GM18870 (cell line): ENCODE measurements around the gene KCNIP4.

Experiments
- ATAC-seq: cut with Tn5 transposase; IDR thresholded peaks from one replicate; pipeline ENCODE4 v1.9.1; 2021; ENCODE audit warnings: moderate library complexity; ENCODE audit not compliant: unreplicated experiment

Gene KCNIP4

DNA sequence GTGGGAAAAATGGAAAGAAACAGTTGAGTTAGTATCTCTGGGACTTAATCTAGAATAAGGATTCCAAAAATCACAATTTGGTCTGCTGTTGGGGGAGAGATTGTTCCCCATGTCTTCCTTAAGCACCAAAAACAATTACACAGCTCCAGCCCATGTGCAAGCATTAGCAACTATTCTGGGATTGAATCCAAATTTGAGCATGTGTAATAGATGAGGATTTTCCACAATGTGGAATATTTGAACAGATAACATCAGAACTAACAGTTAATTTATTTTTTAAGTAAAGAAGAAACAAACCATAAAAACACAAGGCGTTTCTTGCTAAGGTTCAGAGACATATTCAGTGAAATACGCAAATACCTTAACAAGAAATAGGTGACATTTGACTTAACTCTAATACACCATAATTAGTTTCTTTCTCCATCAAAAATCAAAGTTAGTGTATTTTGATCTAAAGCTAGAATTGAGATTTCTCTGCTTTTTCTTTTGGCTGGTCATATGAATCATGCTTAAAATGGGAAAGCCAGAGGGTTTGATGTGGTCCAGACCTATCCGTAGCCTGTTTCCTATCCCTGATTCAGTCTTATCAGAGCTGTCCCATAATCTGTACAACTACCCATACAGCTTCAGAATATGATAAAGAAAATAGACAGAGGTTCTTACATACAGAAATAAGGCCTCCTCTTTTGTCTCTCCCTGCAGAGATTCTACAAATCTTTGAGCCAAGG is 834.9 kb downstream of the KCNIP4 start:
- no peak for ATAC-seq

DNA sequence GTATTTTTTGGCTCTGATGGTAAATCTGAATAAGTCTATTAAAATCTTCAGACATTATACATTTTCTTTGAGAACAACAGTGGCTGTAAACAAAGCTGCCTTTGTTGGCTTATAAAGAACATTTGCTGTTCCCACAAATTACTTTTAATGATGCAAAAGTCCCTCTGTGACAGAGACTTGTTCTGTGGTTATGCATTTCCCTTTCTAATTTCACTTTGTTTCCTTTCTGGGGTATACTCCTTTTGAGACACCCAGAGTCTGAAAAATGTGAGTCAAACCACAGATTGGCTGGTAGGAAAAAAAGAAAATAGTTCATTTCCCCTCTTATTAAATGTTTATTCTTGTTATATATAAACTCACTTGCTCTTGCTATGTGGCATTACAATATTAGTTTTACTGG is 845.9 kb downstream of the KCNIP4 start:
- no peak for ATAC-seq

DNA sequence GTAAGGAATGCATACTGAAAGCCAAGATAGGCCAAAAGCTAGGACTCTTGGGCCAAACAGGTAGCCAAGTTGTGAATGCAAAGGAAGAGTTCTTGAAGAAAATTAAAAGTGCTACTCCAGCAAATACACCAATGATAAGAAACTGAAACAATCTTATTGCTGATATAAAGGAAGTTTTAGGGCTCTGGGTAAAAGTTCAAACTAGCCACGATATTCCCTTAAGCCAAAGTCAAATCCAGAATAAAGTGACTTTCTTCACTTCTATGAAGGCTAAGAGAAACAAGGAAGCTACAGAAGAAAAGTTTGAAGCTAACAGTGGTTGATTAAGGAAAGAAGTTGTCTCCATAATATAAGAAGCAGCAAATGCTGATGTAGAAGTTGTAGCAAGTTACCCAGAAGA is 850.7 kb downstream of the KCNIP4 start:
- no peak for ATAC-seq

DNA sequence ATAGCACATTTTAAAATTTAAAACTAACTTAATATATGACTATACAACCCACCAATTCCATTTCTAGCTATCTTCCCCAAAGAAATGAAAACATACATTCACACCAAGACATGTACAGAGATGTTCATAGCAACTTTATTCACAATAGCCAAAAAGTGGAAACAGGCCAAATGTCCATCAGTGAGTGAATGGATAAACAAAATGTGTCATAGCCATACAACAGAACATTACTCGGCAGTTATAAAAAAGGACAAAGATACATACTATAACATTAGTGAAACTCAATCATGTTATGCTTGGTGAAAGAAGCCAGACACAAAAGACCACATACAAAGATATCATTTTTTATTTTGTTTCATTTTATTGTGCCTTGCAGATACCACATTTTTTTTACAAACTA is 851.5 kb downstream of the KCNIP4 start:
- no peak for ATAC-seq

DNA sequence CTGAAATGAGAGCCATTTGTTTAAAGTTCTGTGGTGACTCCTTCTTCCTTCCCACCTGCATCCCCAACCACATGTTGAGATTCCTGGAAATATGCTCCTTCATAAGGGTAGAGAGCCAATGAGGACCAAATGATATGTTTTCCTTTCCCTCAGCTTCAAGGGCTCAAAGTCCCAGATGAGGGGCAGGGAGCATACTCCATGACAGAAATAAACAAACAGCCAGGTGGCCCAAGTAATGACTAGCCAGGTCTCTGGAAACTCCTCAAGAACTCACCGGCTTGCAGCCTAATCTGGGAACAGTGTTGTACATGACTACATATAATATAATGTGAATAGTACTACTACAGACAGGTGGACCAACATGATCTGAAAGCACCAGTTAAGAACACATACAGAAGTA is 856.0 kb downstream of the KCNIP4 start:
- no peak for ATAC-seq

DNA sequence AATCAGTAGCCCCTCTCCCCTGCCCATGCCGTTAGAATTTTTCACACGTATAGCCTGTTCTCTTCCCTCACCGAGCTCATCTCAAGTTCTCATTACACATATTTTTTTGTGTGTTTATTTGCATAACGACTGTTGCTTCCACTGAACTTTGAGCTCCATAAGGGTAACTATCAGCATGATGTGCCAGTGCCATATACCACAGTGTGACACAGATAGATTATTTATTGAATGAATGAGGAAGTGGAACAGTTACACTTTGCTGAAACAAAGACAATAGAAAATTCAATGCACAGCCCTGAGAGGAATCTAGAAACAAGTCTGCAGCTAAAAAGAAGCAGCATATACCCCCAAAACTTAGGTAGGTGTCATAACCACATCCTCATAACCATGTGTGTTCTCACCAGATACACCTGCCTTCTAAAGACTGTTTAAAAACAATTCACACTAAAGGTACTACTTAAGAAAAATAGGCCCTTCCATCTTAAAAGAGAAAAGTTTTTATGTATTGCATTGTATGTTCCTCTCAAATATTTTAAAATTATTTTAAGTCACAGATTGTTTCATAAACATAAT is 858.4 kb downstream of the KCNIP4 start:
- ATAC-seq = no peak

DNA sequence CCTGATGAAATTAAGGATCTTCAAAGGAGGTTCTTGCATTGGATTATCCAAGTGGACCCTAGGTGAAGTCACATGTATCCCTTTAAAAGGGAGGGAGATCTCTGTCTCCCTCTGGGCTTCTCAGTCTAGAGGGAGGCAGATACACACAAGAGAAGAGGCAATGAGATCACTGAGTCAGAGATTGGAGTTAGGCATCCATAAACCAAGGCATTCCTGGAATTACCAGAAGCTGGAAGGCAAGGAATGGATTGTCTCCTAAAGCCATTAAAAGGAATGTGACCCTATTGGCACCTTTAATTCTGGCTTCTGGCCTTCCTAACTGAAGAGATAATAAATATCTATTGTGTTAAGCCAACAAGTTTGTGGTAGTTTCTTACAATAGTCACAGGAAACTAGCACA is 865.2 kb downstream of the KCNIP4 start:
- no peak for ATAC-seq

DNA sequence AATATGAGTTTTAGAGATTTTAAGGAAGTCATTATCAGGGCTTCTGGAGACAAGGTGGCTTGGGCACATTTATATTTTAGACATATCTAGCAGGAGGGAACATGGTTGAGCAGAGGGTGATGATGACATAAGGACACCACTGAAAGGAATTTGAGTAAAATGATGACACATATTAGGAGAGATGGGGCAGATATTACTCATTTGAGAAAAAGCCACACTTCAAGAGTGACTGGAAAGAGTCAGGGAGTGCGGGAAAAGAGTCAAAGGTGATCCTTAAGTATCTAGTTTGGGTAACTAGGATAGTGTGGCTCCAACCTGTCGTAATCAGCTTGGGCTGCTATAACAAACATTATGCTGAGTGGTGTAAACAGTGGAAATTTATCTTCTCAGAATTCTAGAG is 870.6 kb downstream of the KCNIP4 start:
- ATAC-seq = no peak

DNA sequence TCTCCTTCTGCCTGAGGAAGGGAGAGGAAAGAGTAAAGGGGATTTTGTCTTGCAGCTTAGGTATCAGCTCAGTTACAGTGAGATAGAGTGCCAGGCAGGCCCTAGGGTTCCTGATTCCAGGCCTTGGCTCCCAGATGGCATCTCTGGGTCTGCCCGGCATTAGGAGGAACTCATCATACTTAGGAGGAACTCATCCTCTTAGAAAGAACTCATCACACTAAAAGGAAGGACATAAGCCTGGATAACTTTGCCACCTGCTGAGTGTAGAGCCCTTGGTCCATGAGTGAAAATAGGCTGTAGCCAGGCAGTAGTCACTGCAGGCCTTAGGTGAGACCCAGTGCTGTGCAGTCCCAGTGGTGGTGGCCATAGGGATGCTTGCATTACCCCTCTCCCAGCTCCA is 881.2 kb downstream of the KCNIP4 start:
- ATAC-seq = no peak

DNA sequence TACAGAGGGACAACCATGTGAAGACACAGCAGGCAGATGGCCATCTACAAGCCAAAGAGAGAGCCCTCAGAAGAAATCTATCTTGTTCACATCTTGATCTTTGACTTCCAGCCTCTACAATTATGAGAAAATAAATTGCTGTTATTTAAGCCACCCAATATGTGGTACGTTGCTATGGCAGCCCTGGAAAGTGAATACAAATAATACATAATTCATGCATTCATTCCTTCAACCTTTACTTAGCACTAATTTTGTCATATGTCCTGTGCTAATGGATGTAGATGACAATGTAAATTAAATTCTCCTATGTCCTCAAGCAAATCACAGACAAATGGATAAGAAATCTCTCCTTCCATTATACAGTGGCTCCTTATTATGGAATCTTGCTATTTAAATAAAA is 886.7 kb downstream of the KCNIP4 start:
- ATAC-seq = no peak

DNA sequence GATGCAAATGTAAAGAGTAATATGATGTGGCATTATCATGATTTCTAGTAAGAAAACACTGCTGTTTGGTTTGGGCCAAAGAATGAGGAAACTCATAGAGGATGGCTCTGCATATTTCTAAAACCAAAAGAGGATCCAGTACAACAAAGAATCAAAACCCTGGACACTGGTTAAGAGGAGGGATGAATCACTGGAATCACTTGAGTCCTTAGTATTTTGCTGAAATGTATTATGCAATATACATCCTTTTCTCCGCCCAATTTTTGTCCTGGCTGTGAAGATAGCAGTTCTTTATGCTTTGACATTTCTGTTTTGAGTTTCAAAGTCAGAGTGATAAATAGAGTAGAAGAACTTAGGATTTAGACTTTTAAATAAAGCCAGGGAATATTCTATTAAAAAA is 902.4 kb downstream of the KCNIP4 start:
- no peak for ATAC-seq

DNA sequence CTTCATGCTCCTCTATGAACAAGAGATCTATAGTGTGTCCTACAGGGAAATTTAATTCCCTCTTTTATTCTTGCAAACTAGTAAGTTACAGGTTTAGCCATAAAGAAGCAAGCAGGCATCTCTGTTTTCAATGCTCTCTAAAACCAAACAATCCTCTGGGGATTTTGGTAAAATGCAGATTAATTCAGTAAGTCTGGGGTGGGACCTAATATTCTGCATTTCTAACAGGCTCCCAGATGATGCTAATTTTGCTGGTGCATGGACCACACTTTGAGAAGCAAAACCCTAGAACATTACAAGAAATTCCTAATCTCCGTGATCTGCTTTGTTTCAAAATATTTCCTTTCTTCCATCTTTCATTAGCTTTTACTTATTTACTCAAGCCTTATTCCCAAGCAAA is 903.5 kb downstream of the KCNIP4 start:
- no peak for ATAC-seq

DNA sequence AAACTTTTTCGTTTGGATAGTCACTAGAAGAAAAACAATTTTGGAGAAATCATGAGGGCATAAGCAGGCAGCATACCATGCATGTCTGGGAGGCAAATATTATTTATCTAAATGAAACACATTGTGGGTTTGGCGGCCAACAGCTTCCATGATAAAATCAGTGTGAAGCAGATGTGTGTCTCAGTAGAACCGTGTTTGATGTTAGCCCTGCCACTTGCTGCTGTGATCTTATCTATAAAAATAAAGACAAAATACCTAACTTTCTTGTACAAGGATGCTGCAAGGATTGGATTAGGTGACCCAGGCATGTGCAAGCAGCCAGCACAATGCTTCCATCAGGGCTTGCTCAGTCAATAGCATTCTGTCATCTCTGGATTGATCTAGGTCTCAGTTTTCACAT is 906.9 kb downstream of the KCNIP4 start:
- no peak for ATAC-seq

DNA sequence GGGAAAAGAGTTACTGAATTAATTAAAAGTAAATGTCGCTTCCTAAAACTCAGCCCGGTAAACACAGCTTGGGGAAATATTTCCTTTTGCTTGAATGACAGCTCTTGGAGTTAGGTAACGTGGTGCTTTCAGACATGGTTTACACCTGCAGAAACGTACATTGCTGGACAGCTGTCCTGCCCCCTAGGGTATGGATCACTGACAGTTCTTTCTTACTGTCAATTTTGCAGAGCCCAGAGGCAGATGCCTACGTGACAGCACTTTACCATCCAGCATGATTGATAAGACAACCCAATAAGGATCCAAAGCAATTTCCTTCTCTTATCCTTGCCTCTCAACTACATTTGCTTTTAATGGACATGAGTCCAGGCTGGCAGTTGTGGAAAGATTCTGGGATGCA is 913.8 kb downstream of the KCNIP4 start:
- no peak for ATAC-seq

DNA sequence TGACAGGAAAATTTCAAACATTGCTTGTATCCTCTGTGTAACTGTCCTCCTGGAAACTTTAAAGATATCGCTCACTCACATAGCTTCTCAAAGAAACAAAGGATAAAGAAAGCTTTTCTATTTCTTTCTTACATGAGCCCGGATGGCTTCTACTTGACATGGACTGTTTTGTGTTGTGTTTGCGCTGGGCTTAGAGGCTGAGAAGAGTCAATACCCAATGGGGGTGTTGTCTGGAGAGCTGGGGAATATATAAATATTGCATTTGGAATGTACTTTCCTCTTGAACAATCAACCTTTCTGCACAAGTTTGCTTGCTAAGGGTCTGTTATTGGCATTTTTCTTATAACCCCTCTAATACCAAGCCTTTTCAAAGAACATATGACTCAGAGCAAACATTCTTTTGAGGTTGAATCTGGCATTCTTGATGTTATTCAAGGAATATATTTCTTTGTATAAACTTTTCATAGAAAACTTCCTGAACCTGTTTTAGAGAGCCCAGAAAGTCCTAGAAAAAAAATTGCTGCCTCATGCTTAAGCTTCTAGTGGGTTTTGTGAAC is 916.4 kb downstream of the KCNIP4 start:
- no peak for ATAC-seq

DNA sequence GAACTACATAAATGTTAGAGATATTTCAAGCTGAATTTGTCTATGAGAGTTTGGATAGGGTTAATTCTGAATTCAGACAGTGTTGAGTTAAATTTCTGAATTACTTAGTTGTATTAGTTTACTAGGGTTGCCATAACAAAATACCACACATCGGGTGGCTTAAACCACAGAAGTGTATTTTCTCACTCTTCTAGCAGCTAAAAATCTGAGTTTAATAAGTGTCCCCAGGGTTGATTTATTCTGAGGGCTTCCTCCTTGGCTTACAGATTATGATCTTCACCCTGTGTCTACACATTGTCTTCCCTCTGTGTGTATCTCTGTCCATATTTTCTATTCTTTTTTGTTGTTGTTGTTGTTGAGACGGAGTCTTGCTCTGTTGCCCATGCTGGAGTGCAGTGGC is 929.8 kb downstream of the KCNIP4 start:
- no peak for ATAC-seq

DNA sequence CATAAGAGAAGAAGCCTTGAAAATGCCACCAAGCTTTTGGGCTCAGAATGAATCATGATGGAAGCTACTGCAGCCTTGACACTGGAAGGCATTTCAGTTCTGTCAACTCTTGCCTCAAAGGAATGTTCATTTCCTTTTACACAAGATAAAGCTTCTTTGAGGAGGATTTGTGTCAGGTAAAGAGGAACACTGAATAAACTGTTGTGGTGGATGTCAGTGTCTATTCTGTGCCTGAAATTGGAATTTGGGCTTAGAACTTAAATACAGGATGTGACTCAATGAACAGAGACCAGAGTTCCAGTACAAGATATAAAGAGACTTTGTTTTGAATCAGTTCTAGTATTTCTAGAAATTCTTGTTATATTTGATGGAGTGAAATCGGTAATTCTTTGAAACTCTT is 935.1 kb downstream of the KCNIP4 start:
- ATAC-seq = no peak

DNA sequence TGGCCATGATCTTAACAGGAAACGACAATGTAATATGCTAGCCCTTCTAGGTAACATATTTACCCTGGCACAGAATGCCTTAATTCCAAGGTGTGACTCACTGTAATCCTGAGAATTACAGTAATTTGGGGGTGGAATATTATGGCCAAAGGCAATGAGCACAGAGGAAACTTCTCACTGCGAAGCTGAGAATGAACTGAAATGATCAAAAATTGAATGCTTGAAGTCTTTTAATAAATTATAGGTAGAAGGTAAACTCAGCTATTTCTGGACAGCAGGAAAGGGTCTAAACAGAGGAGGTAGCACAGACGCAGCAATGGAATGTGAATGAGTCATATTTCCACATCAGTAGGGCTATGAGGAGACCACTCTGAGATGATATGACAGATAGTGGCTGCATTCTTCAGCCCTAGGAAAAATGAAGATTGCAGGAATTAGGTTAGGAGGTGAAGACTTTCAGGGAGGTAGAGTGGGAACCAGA is 935.7 kb downstream of the KCNIP4 start:
- no peak for ATAC-seq

DNA sequence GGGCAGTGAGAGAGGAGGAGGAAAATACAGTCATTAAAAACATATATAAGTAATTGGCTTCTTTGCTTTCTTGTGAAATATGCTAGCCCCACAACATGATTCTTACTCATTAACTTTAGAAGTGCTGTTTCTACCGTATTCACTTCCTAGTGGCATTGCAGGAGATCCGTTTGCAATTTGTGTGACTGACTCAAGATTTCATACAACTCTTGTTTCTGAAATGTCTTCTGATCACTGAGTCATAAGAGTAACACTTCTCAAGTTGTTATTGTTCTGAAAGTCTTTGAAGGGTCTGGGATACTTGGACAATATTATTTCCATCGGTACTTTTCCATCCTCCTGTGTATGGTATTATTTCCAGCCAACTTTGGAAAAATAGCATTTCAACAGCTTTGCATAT is 937.5 kb downstream of the KCNIP4 start:
- no peak for ATAC-seq

DNA sequence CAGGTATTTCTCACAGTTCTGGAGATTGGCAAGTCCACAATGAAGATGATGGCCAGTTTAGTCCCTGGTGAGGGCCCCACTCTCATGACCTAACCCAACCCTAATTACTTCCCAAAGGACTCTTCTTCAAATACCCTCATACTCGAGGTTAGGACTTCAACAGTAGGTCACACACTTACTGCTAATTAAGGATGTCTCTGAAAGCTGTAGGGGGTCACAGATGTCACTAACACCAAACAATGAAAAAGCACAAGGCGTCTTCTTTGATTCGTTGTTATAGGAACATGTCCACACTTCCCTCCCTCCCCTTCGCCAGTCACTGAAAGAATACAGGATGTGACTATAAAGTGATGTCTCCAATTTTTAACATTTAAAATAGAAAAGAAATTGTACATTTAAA is 938.6 kb downstream of the KCNIP4 start:
- no peak for ATAC-seq

DNA sequence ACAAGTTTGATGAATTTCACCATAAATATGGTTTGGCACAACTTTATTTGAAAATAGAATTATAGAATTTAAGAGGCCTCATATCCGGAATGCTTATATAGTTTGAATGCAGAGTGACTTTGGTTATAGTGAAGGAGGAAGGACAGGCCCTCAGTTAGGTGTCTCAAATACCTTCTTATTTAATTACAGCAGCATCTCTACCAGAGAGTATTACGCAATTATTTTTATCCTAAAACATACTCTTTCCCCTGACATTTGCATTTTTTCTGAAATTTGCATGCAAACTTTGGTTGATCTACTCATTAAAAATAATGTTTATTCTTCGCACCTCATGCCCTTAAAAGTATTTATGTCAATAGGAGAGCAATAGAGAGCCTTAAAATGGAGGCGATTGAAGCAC is 942.9 kb downstream of the KCNIP4 start:
- ATAC-seq = no peak

DNA sequence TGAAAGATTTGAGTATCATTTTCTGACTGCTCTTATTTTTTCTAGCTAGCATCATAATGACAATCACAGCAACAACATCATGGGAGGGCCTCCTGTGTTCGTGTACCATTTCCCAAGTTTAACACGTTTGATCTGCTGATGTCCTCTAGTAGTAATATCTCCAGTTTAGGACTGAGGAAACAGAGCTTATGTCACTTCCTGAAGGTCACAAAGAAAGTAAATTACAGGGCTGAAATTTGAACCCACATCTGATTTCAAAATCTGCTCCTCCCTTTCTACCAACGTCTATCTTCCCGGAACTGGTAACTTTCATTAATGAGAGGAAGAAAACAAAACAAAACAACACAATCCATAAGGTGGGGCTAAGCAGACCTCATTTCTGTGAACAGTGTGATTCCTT is 945.6 kb downstream of the KCNIP4 start:
- ATAC-seq = no peak

DNA sequence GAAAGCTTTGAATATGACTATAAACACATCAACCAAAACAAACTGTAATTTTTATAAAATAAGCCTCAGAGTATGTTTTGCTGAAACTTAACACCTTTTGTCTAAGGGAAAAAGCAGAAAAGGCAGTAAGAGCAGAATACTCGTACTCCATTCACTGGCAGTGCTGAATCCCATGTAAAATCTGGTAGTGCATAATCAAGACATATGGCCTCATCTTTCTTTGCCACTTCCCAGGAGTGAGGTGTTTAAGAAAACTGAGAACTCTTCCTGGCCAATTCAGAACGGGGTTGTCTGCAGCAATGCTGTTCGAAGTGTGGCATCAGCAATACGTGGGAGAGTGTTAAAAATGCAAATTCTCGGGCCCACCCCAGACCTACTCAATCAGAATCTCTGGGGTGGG is 946.3 kb downstream of the KCNIP4 start:
- ATAC-seq = no peak
